ENCODE results near the gene ADAM19.

ADAM19 gene

GRCh38 chr5:157562111-157562581 is 13.4 kb downstream of the ADAM19 start:
- no peaks in the 10 kb centered on the region for H3K36me3 Mint-ChIP-seq (ENCODE audit: low read depth)
- H3K27ac Mint-ChIP-seq = no peak overlapping the region
- DNase-seq = no peak
- no peak overlapping the region for H3K4me3 Mint-ChIP-seq
- H3K4me1 Mint-ChIP-seq = peaks cover 6% of the 10 kb centered on the region
- H3K9me3 Mint-ChIP-seq = no peaks in the 10 kb centered on the region
- no peak for ATAC-seq
- peaks cover 9% of the 10 kb centered on the region for H3K27me3 Mint-ChIP-seq

- DNase-seq = no peak
- Mint-ChIP-seq H3K4me1 (peaks cover 9% of the 10 kb centered on the region), H3K36me3 (ENCODE audit: low read depth) (no peaks in the 10 kb centered on the region)
Observed at GRCh38 chr5:157561110-157561509, 14.5 kb downstream of the ADAM19 start.

GRCh38 chr5:157559301-157559700 is 16.3 kb downstream of the ADAM19 start:
- ATAC-seq (no peak), DNase-seq (no peak)
- Mint-ChIP-seq H3K27me3 (peaks cover 9% of the 10 kb centered on the region), H3K4me3 (no peak overlapping the region), H3K4me1 (peaks cover 21% of the 10 kb centered on the region), H3K36me3 (ENCODE audit: low read depth) (no peaks in the 10 kb centered on the region), H3K9me3 (no peaks in the 10 kb centered on the region), H3K27ac (no peak overlapping the region)

More at GRCh38 chr5:157561110-157561509, 14.5 kb downstream of the ADAM19 start:
- Mint-ChIP-seq H3K27me3 (peaks cover 9% of the 10 kb centered on the region), H3K4me3 (no peak overlapping the region), H3K9me3 (no peaks in the 10 kb centered on the region), H3K27ac (no peak overlapping the region)
- no peak for ATAC-seq

GRCh38 chr5:157558681-157559080 is 16.9 kb downstream of the ADAM19 start:
- Mint-ChIP-seq H3K9me3 (no peaks in the 10 kb centered on the region), H3K27ac (no peak overlapping the region), H3K4me1 (peaks cover 24% of the 10 kb centered on the region), H3K36me3 (ENCODE audit: low read depth) (no peaks in the 10 kb centered on the region), H3K27me3 (peaks cover 6% of the 10 kb centered on the region), H3K4me3 (no peak overlapping the region)
- no peak for DNase-seq
- no peak for ATAC-seq

GRCh38 chr5:157558041-157558595 is 17.5 kb downstream of the ADAM19 start:
- ATAC-seq (no peak), DNase-seq (no peak)
- Mint-ChIP-seq H3K27ac (no peak overlapping the region), H3K4me3 (no peak overlapping the region), H3K4me1 (peaks cover 24% of the 10 kb centered on the region), H3K36me3 (ENCODE audit: low read depth) (no peaks in the 10 kb centered on the region), H3K9me3 (no peaks in the 10 kb centered on the region), H3K27me3 (peaks cover 4% of the 10 kb centered on the region)

GRCh38 chr5:157556615-157557418 is 18.8 kb downstream of the ADAM19 start:
- Mint-ChIP-seq H3K4me1 (peaks cover 29% of the 10 kb centered on the region), H3K27ac (peak overlapping the region; percentile 16), H3K4me3 (no peak overlapping the region), H3K36me3 (ENCODE audit: low read depth) (no peaks in the 10 kb centered on the region), H3K9me3 (no peaks in the 10 kb centered on the region), H3K27me3 (no peaks in the 10 kb centered on the region)
- no peak for ATAC-seq
- DNase-seq = no peak

- Mint-ChIP-seq H3K4me1 (peaks cover 41% of the 10 kb centered on the region), H3K36me3 (ENCODE audit: low read depth) (no peaks in the 10 kb centered on the region), H3K4me3 (no peak overlapping the region), H3K27me3 (no peaks in the 10 kb centered on the region), H3K27ac (no peak overlapping the region), H3K9me3 (no peaks in the 10 kb centered on the region)
- DNase-seq (no peak), ATAC-seq (no peak)
Observed at GRCh38 chr5:157555037-157555640, 20.4 kb downstream of the ADAM19 start.

GRCh38 chr5:157554179-157555036 is 21.2 kb downstream of the ADAM19 start:
- no peaks in the 10 kb centered on the region for H3K36me3 Mint-ChIP-seq (ENCODE audit: low read depth)
- H3K27me3 Mint-ChIP-seq = no peaks in the 10 kb centered on the region
- no peak for ATAC-seq
- no peaks in the 10 kb centered on the region for H3K9me3 Mint-ChIP-seq
- H3K27ac Mint-ChIP-seq = no peak overlapping the region
- no peak overlapping the region for H3K4me3 Mint-ChIP-seq
- peaks cover 46% of the 10 kb centered on the region for H3K4me1 Mint-ChIP-seq
- DNase-seq = no peak

GRCh38 chr5:157552650-157553049 is 22.9 kb downstream of the ADAM19 start:
- no peaks in the 10 kb centered on the region for H3K27me3 Mint-ChIP-seq
- peaks cover 2% of the 10 kb centered on the region for H3K36me3 Mint-ChIP-seq (ENCODE audit: low read depth)
- DNase-seq = no peak
- H3K4me3 Mint-ChIP-seq = no peak overlapping the region
- H3K4me1 Mint-ChIP-seq = peaks cover 61% of the 10 kb centered on the region
- no peaks in the 10 kb centered on the region for H3K9me3 Mint-ChIP-seq
- no peak overlapping the region for H3K27ac Mint-ChIP-seq
- ATAC-seq = no peak

- Mint-ChIP-seq H3K27me3 (no peaks in the 10 kb centered on the region), H3K9me3 (no peaks in the 10 kb centered on the region), H3K36me3 (ENCODE audit: low read depth) (peaks cover 2% of the 10 kb centered on the region), H3K4me1 (peaks cover 68% of the 10 kb centered on the region), H3K27ac (no peak overlapping the region), H3K4me3 (no peak overlapping the region)
- ATAC-seq = no peak
- DNase-seq = no peak
Observed at GRCh38 chr5:157550663-157551062, 24.9 kb downstream of the ADAM19 start.

GRCh38 chr5:157549954-157550549 is 25.5 kb downstream of the ADAM19 start:
- Mint-ChIP-seq H3K4me3 (no peak overlapping the region), H3K36me3 (ENCODE audit: low read depth) (peaks cover 2% of the 10 kb centered on the region), H3K4me1 (peaks cover 71% of the 10 kb centered on the region), H3K27ac (peak overlapping the region; percentile 7), H3K9me3 (no peaks in the 10 kb centered on the region), H3K27me3 (no peaks in the 10 kb centered on the region)
- ATAC-seq (no peak), DNase-seq (no peak)

- Mint-ChIP-seq H3K4me3 (no peak overlapping the region), H3K4me1 (peaks cover 73% of the 10 kb centered on the region), H3K36me3 (ENCODE audit: low read depth) (peaks cover 2% of the 10 kb centered on the region), H3K9me3 (no peaks in the 10 kb centered on the region), H3K27me3 (no peaks in the 10 kb centered on the region), H3K27ac (peak overlapping the region; percentile 43)
- DNase-seq = no peak
- ATAC-seq = no peak
Observed at GRCh38 chr5:157549283-157549629, 26.3 kb downstream of the ADAM19 start.

- no peaks in the 10 kb centered on the region for H3K9me3 Mint-ChIP-seq
- H3K4me1 Mint-ChIP-seq = peaks cover 73% of the 10 kb centered on the region
- no peak overlapping the region for H3K27ac Mint-ChIP-seq
- DNase-seq (no peak), ATAC-seq (no peak)
- no peaks in the 10 kb centered on the region for H3K27me3 Mint-ChIP-seq
- peaks cover 2% of the 10 kb centered on the region for H3K36me3 Mint-ChIP-seq (ENCODE audit: low read depth)
- no peak overlapping the region for H3K4me3 Mint-ChIP-seq
Observed at GRCh38 chr5:157548513-157549282, 26.9 kb downstream of the ADAM19 start.
